ACC112 (cell line): Measurements from ENCODE around the gene SWI5.
"Not testable (repeated sequence)": the region's sequence is repeated elsewhere in the genome, so short reads cannot be mapped to it uniquely, and the experiment has no call there.

Experiments
- H2AFZ ChIP-seq: fragments of 200-600 bp; sonication (generic); one replicate; pipeline ENCODE4 v1.6.0; 2017; ENCODE audit warnings: antibody characterized with exemption, low read length; ENCODE audit not compliant: unreplicated experiment
- H3K27ac ChIP-seq: fragments of 200-600 bp; sonication (generic); 2 replicates; pipeline ENCODE4 v1.5.1; 2014; ENCODE audit warnings: low read depth, mild to moderate bottlenecking, antibody characterized with exemption, low read length, moderate library complexity
- H3K27me3 ChIP-seq: fragments of 200-600 bp; sonication (generic); 2 replicates; pipeline ENCODE4 v1.6.1; 2014; ENCODE audit warnings: mild to moderate bottlenecking, antibody characterized with exemption, low read length, moderate library complexity, mixed read lengths; ENCODE audit not compliant: insufficient read depth
- H3K36me3 ChIP-seq: fragments of 200-600 bp; sonication (generic); 2 replicates; pipeline ENCODE4 v1.6.1; 2016; ENCODE audit warnings: mild to moderate bottlenecking, antibody characterized with exemption, low read length, moderate library complexity, mixed read lengths; ENCODE audit not compliant: insufficient read depth
- H3K4me1 ChIP-seq: fragments of 200-600 bp; sonication (generic); one replicate; pipeline ENCODE4 v1.6.1; 2016; ENCODE audit warnings: low read length, mixed read lengths; ENCODE audit not compliant: insufficient read depth, unreplicated experiment, control insufficient read depth
- H3K4me3 ChIP-seq: fragments of 200-600 bp; sonication (generic); 2 replicates; pipeline ENCODE4 v1.5.1; 2014; ENCODE audit warnings: mild to moderate bottlenecking, low read depth, low read length
- H3K79me2 ChIP-seq: fragments of 200-600 bp; sonication (generic); one replicate; pipeline ENCODE4 v1.6.0; 2016; ENCODE audit warnings: low read length; ENCODE audit not compliant: control insufficient read depth, unreplicated experiment, insufficient read depth

SWI5 gene

GRCh38 chr9:128276008-128276573, at the start of gene SWI5:
Gene SWI5, plus strand, starts transcription at chr9:128276276.
- Histone ChIP-seq H3K27me3 (no peaks in the 10 kb centered on the region), H2AFZ (peak within 1 kb of the TSS; percentile 87)

GRCh38 chr9:128226412-128226801, 49.7 kb upstream of the SWI5 start:
- Histone ChIP-seq H3K79me2 (no peaks in the 10 kb centered on the region), H3K36me3 (no peaks in the 10 kb centered on the region), H3K4me3 (no peak overlapping the region), H3K4me1 (no peaks in the 10 kb centered on the region), H3K27ac (no peak overlapping the region), H3K27me3 (no peaks in the 10 kb centered on the region), H2AFZ (no peak overlapping the region)

More at GRCh38 chr9:128276008-128276573, at the start of gene SWI5:
- peaks cover 18% of the 10 kb centered on the region for H3K4me1 ChIP-seq
- H3K36me3 ChIP-seq: peaks cover 12% of the 10 kb centered on the region
- H3K27ac ChIP-seq: peak within 1 kb of the TSS; percentile 82
- H3K79me2 ChIP-seq: peaks cover 43% of the 10 kb centered on the region
- H3K4me3 ChIP-seq: peak within 1 kb of the TSS; percentile 93

- H3K36me3 ChIP-seq, H3K27me3 ChIP-seq, H3K79me2 ChIP-seq, H3K27ac ChIP-seq, H3K4me1 ChIP-seq, H2AFZ ChIP-seq, H3K4me3 ChIP-seq: not testable (repeated sequence)
Measured at GRCh38 chr9:128230897-128231296, 45.2 kb upstream of the SWI5 start.

GRCh38 chr9:128231638-128232527, 44.2 kb upstream of the SWI5 start:
- H3K36me3 ChIP-seq: no peaks in the 10 kb centered on the region
- no peaks in the 10 kb centered on the region for H3K27me3 ChIP-seq
- no peaks in the 10 kb centered on the region for H3K79me2 ChIP-seq

GRCh38 chr9:128232528-128233428, 43.3 kb upstream of the SWI5 start:
- Histone ChIP-seq H2AFZ (no peak overlapping the region), H3K27ac (no peak overlapping the region), H3K79me2 (no peaks in the 10 kb centered on the region), H3K27me3 (no peaks in the 10 kb centered on the region), H3K4me1 (no peaks in the 10 kb centered on the region), H3K4me3 (no peak overlapping the region), H3K36me3 (no peaks in the 10 kb centered on the region)

More at GRCh38 chr9:128231638-128232527, 44.2 kb upstream of the SWI5 start:
- H3K27ac ChIP-seq: no peak overlapping the region
- H3K4me3 ChIP-seq: no peak overlapping the region
- no peak overlapping the region for H2AFZ ChIP-seq
- H3K4me1 ChIP-seq: no peaks in the 10 kb centered on the region

- H3K79me2 ChIP-seq: no peaks in the 10 kb centered on the region
- H3K4me1 ChIP-seq: no peaks in the 10 kb centered on the region
- H3K36me3 ChIP-seq: no peaks in the 10 kb centered on the region
- H3K27ac ChIP-seq: no peak overlapping the region
- H3K27me3 ChIP-seq: no peaks in the 10 kb centered on the region
- H2AFZ ChIP-seq: no peak overlapping the region
- H3K4me3 ChIP-seq: no peak overlapping the region
Measured at GRCh38 chr9:128233817-128234406, 42.2 kb upstream of the SWI5 start.

- Histone ChIP-seq H2AFZ (no peak overlapping the region), H3K4me1 (peaks cover 33% of the 10 kb centered on the region), H3K79me2 (no peaks in the 10 kb centered on the region), H3K27me3 (no peaks in the 10 kb centered on the region), H3K27ac (no peak overlapping the region), H3K36me3 (no peaks in the 10 kb centered on the region), H3K4me3 (no peak overlapping the region)
Measured at GRCh38 chr9:128242124-128242523, 34.0 kb upstream of the SWI5 start.

- Histone ChIP-seq H2AFZ (no peak overlapping the region), H3K4me1 (peaks cover 33% of the 10 kb centered on the region), H3K79me2 (no peaks in the 10 kb centered on the region), H3K36me3 (no peaks in the 10 kb centered on the region), H3K27me3 (no peaks in the 10 kb centered on the region), H3K4me3 (no peak overlapping the region), H3K27ac (no peak overlapping the region)
Measured at GRCh38 chr9:128242828-128243214, 33.3 kb upstream of the SWI5 start.

- H3K4me3 ChIP-seq: peak overlapping the region; percentile 81; the same call in 1 of the 2 replicates
- H3K36me3 ChIP-seq: no peaks in the 10 kb centered on the region
- no peak overlapping the region for H3K27ac ChIP-seq
- peaks cover 33% of the 10 kb centered on the region for H3K4me1 ChIP-seq
- no peak overlapping the region for H2AFZ ChIP-seq
- H3K27me3 ChIP-seq: no peaks in the 10 kb centered on the region
- H3K79me2 ChIP-seq: no peaks in the 10 kb centered on the region
Measured at GRCh38 chr9:128243215-128244018, 32.7 kb upstream of the SWI5 start.
